PC-3 (cell line): ENCODE data around the gene NFATC2.

Experiments
- CTCF ChIP-seq: fragments of 300-600 bp; sonication (generic); conservative IDR thresholded peaks from 2 replicates; pipeline ENCODE4 v1.5.1; 2017; ENCODE audit warnings: antibody characterized with exemption, low read depth, mild to moderate bottlenecking, low read length
- EZH2 ChIP-seq: fragments of 300-600 bp; sonication (generic); IDR thresholded peaks from one replicate; pipeline ENCODE4 v1.6.1; 2017; ENCODE audit warnings: antibody characterized with exemption, mild to moderate bottlenecking, low read length; ENCODE audit not compliant: unreplicated experiment
- EZH2phosphoT487 ChIP-seq: fragments of 300-600 bp; sonication (generic); IDR thresholded peaks from 2 replicates; pipeline ENCODE4 v1.6.1; 2018; ENCODE audit warnings: mild to moderate bottlenecking, antibody characterized with exemption, low read length, borderline replicate concordance

DNA sequence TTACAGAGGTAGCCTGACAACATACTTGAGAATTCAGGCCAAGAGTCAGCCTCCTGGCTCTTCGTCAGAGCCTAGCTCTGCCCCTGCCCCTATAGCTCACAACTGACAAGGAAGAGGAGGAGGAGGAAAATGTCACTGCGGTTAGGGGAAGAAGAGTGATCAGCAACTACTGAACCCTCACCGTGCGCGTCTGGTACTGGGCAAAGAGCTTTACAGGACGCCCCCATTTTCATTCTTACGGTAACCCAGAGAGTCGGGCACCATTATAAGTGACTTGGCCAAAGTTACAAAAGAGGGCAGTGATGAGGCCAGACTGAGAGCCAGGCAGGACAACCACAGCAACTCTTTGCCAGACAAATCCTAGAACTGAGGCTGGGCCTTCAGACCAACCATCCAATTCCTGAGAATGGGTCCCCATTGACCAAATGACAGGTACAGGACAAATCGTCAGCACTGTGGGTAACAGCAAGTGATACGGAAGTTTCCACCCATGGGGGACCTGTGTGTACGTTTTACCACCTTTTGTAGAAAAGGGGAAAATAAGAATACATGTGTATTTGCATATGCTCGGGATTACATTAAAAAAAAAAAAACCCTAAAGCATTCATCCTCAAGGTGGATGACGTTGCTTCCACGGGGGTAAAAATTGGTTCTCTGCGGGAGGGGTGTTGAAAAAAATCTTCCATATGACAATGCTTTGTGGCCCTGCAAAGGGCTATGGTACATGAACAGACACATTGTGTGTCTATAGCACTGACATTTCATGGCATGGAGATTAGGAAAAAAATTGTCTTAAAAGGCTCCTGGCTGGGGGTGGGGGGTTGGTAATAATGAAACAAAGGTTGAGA, 118.0 kb downstream of the NFATC2 start:
- no peak for TF ChIP-seq CTCF
- no peak for TF ChIP-seq EZH2phosphoT487
- no peak for TF ChIP-seq EZH2
